Sigmoid colon (tissue), 7 donors: ENCODE measurements around the gene DPYSL3. TPM values are rescaled to one million over a fixed set of nuclear protein-coding genes. Genes with fewer than 3 reads are reported as not detected.

Source experiments
- DNase-seq: peaks from one replicate; pipeline ENCODE4 v3.0.0-alpha.2; 2019
- H3K27ac ChIP-seq, 4 donors: fragments of 200-600 bp; sonication (generic); one replicate each; pipeline ENCODE4 v1.5.1; 2016 to 2019; ENCODE audit warnings: mild to moderate bottlenecking in 1 of 4
- H3K27me3 ChIP-seq, 3 donors: fragments of 200-600 bp; sonication (generic); one replicate each; pipeline ENCODE4 v1.5.1; 2019; ENCODE audit warnings: mild to moderate bottlenecking in 1 of 3
- H3K36me3 ChIP-seq, 4 donors: fragments of 200-600 bp; sonication (generic); one replicate each; pipeline ENCODE4 v1.5.1; 2016 to 2019
- H3K4me1 ChIP-seq, 4 donors: fragments of 200-600 bp; sonication (generic); one replicate each; pipeline ENCODE4 v1.5.1; 2017 to 2019
- H3K4me3 ChIP-seq, 4 donors: fragments of 200-600 bp; sonication (generic); one replicate each; pipeline ENCODE4 v1.5.1; 2017 to 2019; ENCODE audit warnings: mild to moderate bottlenecking in 2 of 4, moderate library complexity in 1 of 4
- H3K9me3 ChIP-seq, 4 donors: fragments of 200-600 bp in 3 of 4; sonication (generic) in 3 of 4; one replicate each; pipeline versions ENCODE4 v1.5.1 to v1.6.1; 2013 to 2019
- EP300 ChIP-seq, 4 donors: sonication (generic); formaldehyde crosslinking; IDR thresholded peaks; one replicate each; pipeline ENCODE4 v1.6.1; 2017; ENCODE audit warnings: antibody characterized with exemption in 4 of 4
- POLR2A ChIP-seq, 2 donors: fragments of 450-650 bp; IDR thresholded peaks; one replicate each; pipeline ENCODE4 v1.6.1; 2016; ENCODE audit warnings: antibody characterized with exemption in 2 of 2, mild to moderate bottlenecking in 2 of 2, moderate library complexity in 2 of 2
- POLR2AphosphoS5 ChIP-seq, 4 donors: sonication (generic); formaldehyde crosslinking; IDR thresholded peaks; one replicate each; pipeline ENCODE4 v1.6.1; 2017; ENCODE audit warnings: antibody characterized with exemption in 4 of 4
- whole genome bisulfite sequencing, 2 donors: extraction: QIAGEN DNeasy Blood & Tissue Kit; methylation state at CpG; one replicate each; pipeline ENCODE4 v1.1.7; 2013; 5-methylcytosine and 5-hydroxymethylcytosine counted together
- intact Hi-C: fragments of 100-400 bp; cut with DNase I; formaldehyde crosslinking; loops from one replicate; pipeline ENCODE4 v1.15.1; 2023
- polyA plus RNA-seq, 3 donors: library from polyadenylated mRNA; stranded (reverse); fragments of 200-250 nt; gene quantifications; one replicate each; pipeline ENCODE4 v1.2.3, GENCODE V29; 2013
- total RNA-seq, 4 donors: library from RNA; depleted of rRNA; stranded (reverse); fragments of >200 nt; gene quantifications; one replicate each; pipeline ENCODE4 v1.1.0, GENCODE V29; 2016
- TF ChIP-seq, protein P1 (sequence below), 4 experiments: fragments of 450-650 bp in 3 of 4; fragments of 200-600 bp in 1 of 4; IDR thresholded peaks; one replicate each; pipeline ENCODE4 v1.5.1; 2016 to 2019; ENCODE audit warnings: antibody characterized with exemption in 4 of 4, mild to moderate bottlenecking in 3 of 4, moderate library complexity in 2 of 4
- donor health status: healthy with polysubstance abuse.
- donor health status: Bipolar disorder and iron deficiency.
- donor health status: healthy.

DPYSL3 gene
- total and polyA plus RNA-seq, 7 donors, result 4.2 to 343 (median 149) TPM

DNA sequence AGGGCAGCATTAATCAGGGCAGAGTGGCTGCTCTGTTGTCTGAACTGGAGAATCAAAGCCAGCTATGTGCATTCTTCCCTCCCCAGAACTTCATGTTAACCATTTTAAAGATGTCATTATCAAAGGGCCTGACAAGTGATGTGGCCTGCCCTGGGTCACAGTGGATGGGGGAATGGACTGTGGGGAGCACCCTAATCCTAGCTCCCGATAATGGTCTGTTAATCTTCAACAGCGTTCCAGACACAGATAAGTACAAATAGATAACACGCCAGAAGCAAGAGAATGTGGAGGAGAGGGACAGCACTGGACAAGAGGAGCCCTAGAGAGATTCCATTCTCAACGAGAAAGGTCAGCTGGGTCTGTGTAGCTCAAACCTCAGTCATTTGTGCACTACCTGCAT lies 77.5 kb downstream of the DPYSL3 start:
- intact Hi-C loops, result no loop called here
- no peak for TF ChIP-seq POLR2AphosphoS5 (IDR thresholded peaks at IDR 0.05)
- no peak for TF ChIP-seq POLR2A (IDR thresholded peaks at IDR 0.05)
- no peak for TF ChIP-seq EP300 (IDR thresholded peaks at IDR 0.05)
- TF ChIP-seq, protein P1, sequence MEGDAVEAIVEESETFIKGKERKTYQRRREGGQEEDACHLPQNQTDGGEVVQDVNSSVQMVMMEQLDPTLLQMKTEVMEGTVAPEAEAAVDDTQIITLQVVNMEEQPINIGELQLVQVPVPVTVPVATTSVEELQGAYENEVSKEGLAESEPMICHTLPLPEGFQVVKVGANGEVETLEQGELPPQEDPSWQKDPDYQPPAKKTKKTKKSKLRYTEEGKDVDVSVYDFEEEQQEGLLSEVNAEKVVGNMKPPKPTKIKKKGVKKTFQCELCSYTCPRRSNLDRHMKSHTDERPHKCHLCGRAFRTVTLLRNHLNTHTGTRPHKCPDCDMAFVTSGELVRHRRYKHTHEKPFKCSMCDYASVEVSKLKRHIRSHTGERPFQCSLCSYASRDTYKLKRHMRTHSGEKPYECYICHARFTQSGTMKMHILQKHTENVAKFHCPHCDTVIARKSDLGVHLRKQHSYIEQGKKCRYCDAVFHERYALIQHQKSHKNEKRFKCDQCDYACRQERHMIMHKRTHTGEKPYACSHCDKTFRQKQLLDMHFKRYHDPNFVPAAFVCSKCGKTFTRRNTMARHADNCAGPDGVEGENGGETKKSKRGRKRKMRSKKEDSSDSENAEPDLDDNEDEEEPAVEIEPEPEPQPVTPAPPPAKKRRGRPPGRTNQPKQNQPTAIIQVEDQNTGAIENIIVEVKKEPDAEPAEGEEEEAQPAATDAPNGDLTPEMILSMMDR (IDR thresholded peaks at IDR 0.05), result no peak
- Histone ChIP-seq H3K36me3 (no peaks in the 10 kb centered on the region), H3K27ac (peak overlapping the region; percentile 61 to 78 (median 74)), H3K9me3 (no peaks in the 10 kb centered on the region), H3K4me3 (no peak overlapping the region), H3K27me3 (no peaks in the 10 kb centered on the region), H3K4me1 (peaks cover 0 to 98% (median 91%) of the 10 kb centered on the region in 4 donors)
- no peak for DNase-seq
- 84% methylated on average over 4 of the region's 4 CpGs for WGBS, 2 donors

DNA sequence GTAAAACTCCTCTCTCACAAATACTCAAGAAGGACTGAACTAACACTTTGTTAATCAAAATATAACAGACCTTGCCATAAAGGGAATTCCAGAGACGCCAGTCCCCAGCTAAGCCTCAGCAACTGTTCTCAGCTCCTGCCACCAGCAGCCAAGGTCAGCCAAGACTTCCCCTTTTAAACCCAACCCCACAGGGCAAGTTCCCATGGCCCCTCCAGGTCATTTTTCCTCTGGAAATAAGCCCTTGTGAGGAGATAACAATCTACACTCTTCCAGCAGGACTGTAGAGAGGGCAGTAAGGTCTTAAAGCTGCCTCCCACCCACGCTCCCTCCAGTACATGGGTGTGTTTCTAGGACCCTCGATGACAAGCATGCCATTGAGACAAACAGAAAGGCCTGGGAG lies 78.3 kb downstream of the DPYSL3 start:
- no peak for DNase-seq
- peak overlapping the region; percentile 61 to 78 (median 74) for H3K27ac ChIP-seq
- 78 to 87% methylated on average over 3 of the region's 3 CpGs for WGBS, 2 donors
- TF ChIP-seq POLR2A (IDR thresholded peaks at IDR 0.05) (no peak), EP300 (IDR thresholded peaks at IDR 0.05) (no peak)
- TF ChIP-seq, protein P1 (IDR thresholded peaks at IDR 0.05), result no peak
- H3K36me3 ChIP-seq, result no peaks in the 10 kb centered on the region
- no peaks in the 10 kb centered on the region for H3K9me3 ChIP-seq
- H3K4me3 ChIP-seq, result no peak overlapping the region
- H3K4me1 ChIP-seq, result peaks cover 0 to 98% (median 94%) of the 10 kb centered on the region in 4 donors
- no peaks in the 10 kb centered on the region for H3K27me3 ChIP-seq
- intact Hi-C loops, result no loop called here

DNA sequence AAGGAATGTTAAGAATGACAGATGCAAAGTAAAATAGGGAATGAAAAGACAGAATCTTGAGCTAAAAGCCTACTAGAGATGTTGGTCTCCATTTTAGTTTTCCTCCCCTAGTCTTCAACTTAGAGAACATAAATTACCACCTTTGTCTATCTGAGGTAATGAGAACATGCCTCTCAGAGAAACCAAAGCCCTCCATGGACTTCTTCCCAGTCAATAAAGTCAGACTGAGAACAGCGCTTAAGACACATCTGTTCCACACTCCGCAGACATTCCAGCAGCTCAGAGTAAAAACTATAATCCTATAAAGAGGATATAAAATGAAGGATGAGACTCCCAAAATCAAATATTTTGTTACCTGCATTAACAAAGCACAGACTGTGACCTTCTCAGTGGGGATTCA lies 79.2 kb downstream of the DPYSL3 start:
- H3K27me3 ChIP-seq, result no peaks in the 10 kb centered on the region
- peak overlapping the region; percentile 61 to 78 (median 74) for H3K27ac ChIP-seq
- no peak for DNase-seq
- H3K36me3 ChIP-seq, result no peaks in the 10 kb centered on the region
- H3K9me3 ChIP-seq, result no peaks in the 10 kb centered on the region
- no peak for TF ChIP-seq POLR2A (IDR thresholded peaks at IDR 0.05)
- no peak for TF ChIP-seq POLR2AphosphoS5 (IDR thresholded peaks at IDR 0.05)
- TF ChIP-seq, protein P1 (IDR thresholded peaks at IDR 0.05), result no peak
- no peak for TF ChIP-seq EP300 (IDR thresholded peaks at IDR 0.05)
- H3K4me1 ChIP-seq, result peaks cover 0 to 98% (median 92%) of the 10 kb centered on the region in 4 donors
- WGBS, 2 donors, result 82 to 90% methylated on average over 2 of the region's 2 CpGs
- intact Hi-C loops, result no loop called here
- no peak overlapping the region for H3K4me3 ChIP-seq

DNA sequence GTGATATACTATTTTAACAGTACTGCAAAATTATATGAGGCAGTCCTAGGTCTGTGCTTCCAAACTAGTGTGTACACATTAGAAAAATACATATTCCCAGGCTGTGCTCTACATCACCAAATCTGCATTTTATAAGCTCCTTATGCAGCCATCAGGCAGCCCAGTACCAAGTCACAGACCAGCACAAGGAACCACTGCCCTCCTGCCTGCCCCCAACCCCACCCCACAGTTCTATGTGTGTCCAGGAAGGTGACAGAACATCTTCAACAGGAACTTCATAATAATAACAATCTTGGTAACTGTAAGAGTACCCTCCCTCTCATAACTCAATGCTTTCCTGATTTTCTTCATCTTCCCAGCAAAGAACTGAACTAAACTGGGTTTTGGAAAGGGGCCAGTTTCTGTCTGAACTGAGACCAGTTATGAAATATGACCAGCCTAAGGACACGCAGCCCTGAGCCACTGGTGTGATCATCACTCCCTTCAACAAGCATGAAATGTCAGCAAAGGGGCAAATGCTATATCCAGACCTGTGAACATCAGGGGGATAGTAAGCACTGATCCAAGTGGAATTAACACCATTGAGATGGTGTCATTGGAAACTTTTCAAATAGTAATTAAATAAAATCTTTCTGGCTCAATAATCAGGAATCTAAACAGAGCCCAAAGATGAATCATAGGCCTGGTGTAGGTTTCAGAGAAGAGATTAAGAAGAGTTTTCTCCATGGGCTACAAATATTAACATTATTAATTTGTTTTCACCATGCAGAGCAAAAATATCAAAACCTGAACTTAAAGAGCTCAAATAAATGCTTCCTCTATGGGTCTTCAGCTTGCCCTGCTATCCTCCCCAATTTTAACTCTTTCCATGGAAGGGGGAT lies 82.1 kb downstream of the DPYSL3 start:
- intact Hi-C loops, result no loop called here
- Histone ChIP-seq H3K36me3 (peaks cover 0 to 17% (median 4%) of the 10 kb centered on the region in 4 donors), H3K27ac (peak overlapping the region; percentile 10 to 78 (median 74)), H3K9me3 (no peaks in the 10 kb centered on the region), H3K27me3 (no peaks in the 10 kb centered on the region), H3K4me3 (no peak overlapping the region), H3K4me1 (peaks cover 0 to 69% (median 68%) of the 10 kb centered on the region in 4 donors)
- DNase-seq, result no peak
- TF ChIP-seq POLR2A (IDR thresholded peaks at IDR 0.05) (no peak), POLR2AphosphoS5 (IDR thresholded peaks at IDR 0.05) (peak in 1 of 4 donors; percentile 21), EP300 (IDR thresholded peaks at IDR 0.05) (no peak)
- TF ChIP-seq, protein P1 (IDR thresholded peaks at IDR 0.05), result no peak
- 59 to 81% methylated on average over 1 of the region's 1 CpG for WGBS, 2 donors
